ENCODE results near the gene HLA-DQB2.

Gene HLA-DQB2

GRCh38 chr6:32763421-32763820, at the start of gene HLA-DQB2:
HLA-DQB2 (minus strand) TSS chr6:32763532; CDS start chr6:32763470, 62 bp downstream.
- ATAC-seq = no peak
- TF ChIP-seq ESRRG (CRISPR knock-in tag; IDR thresholded peaks at IDR 0.05) (no peak), ZNF70 (CRISPR knock-in tag; IDR thresholded peaks at IDR 0.05) (no peak), ZFP3 (CRISPR knock-in tag; IDR thresholded peaks at IDR 0.05) (no peak), ARNTL (CRISPR knock-in tag; IDR thresholded peaks at IDR 0.05; ENCODE audit: borderline replicate concordance, low read depth) (no peak)

- no peak for ATAC-seq
- TF ChIP-seq CSDC2 (CRISPR knock-in tag; IDR thresholded peaks at IDR 0.05) (no peak), ZNF8 (CRISPR knock-in tag; IDR thresholded peaks at IDR 0.05) (no peak), TOX (CRISPR knock-in tag; IDR thresholded peaks at IDR 0.05; ENCODE audit: borderline replicate concordance) (no peak), GLIS3 (CRISPR knock-in tag; IDR thresholded peaks at IDR 0.05) (no peak), CREB5 (CRISPR knock-in tag; IDR thresholded peaks at IDR 0.05; ENCODE audit: low read depth) (no peak), ISL1 (CRISPR knock-in tag; IDR thresholded peaks at IDR 0.05) (no peak), ZFP30 (CRISPR knock-in tag; IDR thresholded peaks at IDR 0.05) (no peak), CSRNP3 (CRISPR knock-in tag; IDR thresholded peaks at IDR 0.05) (no peak), RARB (CRISPR knock-in tag; IDR thresholded peaks at IDR 0.05) (no peak), ARNTL (CRISPR knock-in tag; IDR thresholded peaks at IDR 0.05; ENCODE audit: borderline replicate concordance, low read depth) (no peak), ZC3H10 (CRISPR knock-in tag; IDR thresholded peaks at IDR 0.05) (no peak), ZNF70 (CRISPR knock-in tag; IDR thresholded peaks at IDR 0.05) (no peak), PPARA (CRISPR knock-in tag; IDR thresholded peaks at IDR 0.05; ENCODE audit: borderline replicate concordance) (no peak), POU6F1 (CRISPR knock-in tag; IDR thresholded peaks at IDR 0.05; ENCODE audit: borderline replicate concordance, low read depth) (no peak), PATZ1 (CRISPR knock-in tag; IDR thresholded peaks at IDR 0.05; ENCODE audit: borderline replicate concordance) (no peak), ZNF565 (CRISPR knock-in tag; conservative IDR thresholded peaks at IDR 0.05; ENCODE audit: low read depth) (no peak), OSR1 (CRISPR knock-in tag; IDR thresholded peaks at IDR 0.05) (no peak), BACH2 (CRISPR knock-in tag; IDR thresholded peaks at IDR 0.05; ENCODE audit: borderline replicate concordance) (no peak), TCF4 (CRISPR knock-in tag; IDR thresholded peaks at IDR 0.05; ENCODE audit: borderline replicate concordance) (no peak)
Observed at GRCh38 chr6:32809171-32809570, 45.8 kb upstream of the HLA-DQB2 start.

- ATAC-seq = no peak
- TF ChIP-seq OSR1 (CRISPR knock-in tag; IDR thresholded peaks at IDR 0.05) (no peak), ZNF70 (CRISPR knock-in tag; IDR thresholded peaks at IDR 0.05) (no peak), BACH2 (CRISPR knock-in tag; IDR thresholded peaks at IDR 0.05; ENCODE audit: borderline replicate concordance) (no peak), ARNTL (CRISPR knock-in tag; IDR thresholded peaks at IDR 0.05; ENCODE audit: borderline replicate concordance, low read depth) (no peak), POU6F1 (CRISPR knock-in tag; IDR thresholded peaks at IDR 0.05; ENCODE audit: borderline replicate concordance, low read depth) (no peak), SNAI2 (CRISPR knock-in tag; IDR thresholded peaks at IDR 0.05) (no peak), PPARA (CRISPR knock-in tag; IDR thresholded peaks at IDR 0.05; ENCODE audit: borderline replicate concordance) (no peak), CREB5 (CRISPR knock-in tag; IDR thresholded peaks at IDR 0.05; ENCODE audit: low read depth) (no peak), ZNF8 (CRISPR knock-in tag; IDR thresholded peaks at IDR 0.05) (no peak), TCF4 (CRISPR knock-in tag; IDR thresholded peaks at IDR 0.05; ENCODE audit: borderline replicate concordance) (no peak), TOX (CRISPR knock-in tag; IDR thresholded peaks at IDR 0.05; ENCODE audit: borderline replicate concordance) (no peak), ISL1 (CRISPR knock-in tag; IDR thresholded peaks at IDR 0.05) (no peak), PATZ1 (CRISPR knock-in tag; IDR thresholded peaks at IDR 0.05; ENCODE audit: borderline replicate concordance) (no peak), ZFP30 (CRISPR knock-in tag; IDR thresholded peaks at IDR 0.05) (no peak)
Observed at GRCh38 chr6:32807020-32807580, 43.8 kb upstream of the HLA-DQB2 start.

Data from SK-N-SH treated with all-trans-retinoic acid at 6 μM for 48 hours (cell line).